HG02870 (cell line): ENCODE results near the gene FBXO11.
"Not testable (repeated sequence)": the region's sequence is repeated elsewhere in the genome, so short reads cannot be mapped to it uniquely, and the experiment has no call there.

ENCODE experiments used
- ATAC-seq: cut with Tn5 transposase; IDR thresholded peaks from one replicate; pipeline ENCODE4 v1.9.1; 2021; ENCODE audit warnings: mild to moderate bottlenecking, moderate library complexity; ENCODE audit not compliant: unreplicated experiment

Gene FBXO11

GRCh38 chr2:47862949-47863348, 43.3 kb downstream of the FBXO11 start:
- no peak for ATAC-seq

- ATAC-seq: not testable (repeated sequence)
These were observed 53.1 kb downstream of the FBXO11 start for GRCh38 chr2:47853067-47853777.

- ATAC-seq: no peak
These were observed 56.1 kb downstream of the FBXO11 start for GRCh38 chr2:47850198-47850597.

GRCh38 chr2:47849368-47849767, 56.9 kb downstream of the FBXO11 start:
- no peak for ATAC-seq

GRCh38 chr2:47844162-47844561, 62.1 kb downstream of the FBXO11 start:
- no peak for ATAC-seq

GRCh38 chr2:47843407-47843806, 62.9 kb downstream of the FBXO11 start:
- ATAC-seq: no peak

GRCh38 chr2:47842846-47843245, 63.5 kb downstream of the FBXO11 start:
- ATAC-seq: no peak

- ATAC-seq: no peak
These were observed 67.6 kb downstream of the FBXO11 start for GRCh38 chr2:47838686-47839085.

- ATAC-seq: no peak
These were observed 68.0 kb downstream of the FBXO11 start for GRCh38 chr2:47838249-47838648.

GRCh38 chr2:47833516-47833968, 72.8 kb downstream of the FBXO11 start:
- peak; percentile 87 for ATAC-seq

GRCh38 chr2:47822518-47822917, 83.8 kb downstream of the FBXO11 start:
- no peak for ATAC-seq

GRCh38 chr2:47819834-47820233, 86.5 kb downstream of the FBXO11 start:
- ATAC-seq: no peak

- ATAC-seq: no peak
These were observed 87.5 kb downstream of the FBXO11 start for GRCh38 chr2:47818777-47819176.

- ATAC-seq: peak; percentile 57
These were observed 90.5 kb downstream of the FBXO11 start for GRCh38 chr2:47815764-47816163.

- no peak for ATAC-seq
These were observed 94.6 kb downstream of the FBXO11 start for GRCh38 chr2:47811668-47812067.

GRCh38 chr2:47810850-47811249, 95.4 kb downstream of the FBXO11 start:
- ATAC-seq: no peak

- ATAC-seq: no peak
These were observed 96.4 kb downstream of the FBXO11 start for GRCh38 chr2:47809903-47810302.

GRCh38 chr2:47808614-47809013, 97.7 kb downstream of the FBXO11 start:
- no peak for ATAC-seq

GRCh38 chr2:47805850-47806249, 100.4 kb downstream of the FBXO11 start:
- no peak for ATAC-seq

- ATAC-seq: no peak
These were observed 102.5 kb downstream of the FBXO11 start for GRCh38 chr2:47803770-47804169.

GRCh38 chr2:47803363-47803762, 102.9 kb downstream of the FBXO11 start:
- no peak for ATAC-seq

- no peak for ATAC-seq
These were observed 105.2 kb downstream of the FBXO11 start for GRCh38 chr2:47801118-47801517.

GRCh38 chr2:47799031-47799609, 107.2 kb downstream of the FBXO11 start:
- ATAC-seq: no peak
